NCI-H2196 treated with DMSO at 0.1 percent for 48 hours (cell line): ENCODE data around the gene ZNF682.
"Not testable (repeated sequence)": the region's sequence is repeated elsewhere in the genome, so short reads cannot be mapped to it uniquely, and the experiment has no call there.

Source experiments
- DNase-seq: peaks from one replicate; lab custom pipeline; 2025; ENCODE audit not compliant: unreplicated experiment; lab: John Stamatoyannopoulos, UW

The ZNF682 gene

DNA sequence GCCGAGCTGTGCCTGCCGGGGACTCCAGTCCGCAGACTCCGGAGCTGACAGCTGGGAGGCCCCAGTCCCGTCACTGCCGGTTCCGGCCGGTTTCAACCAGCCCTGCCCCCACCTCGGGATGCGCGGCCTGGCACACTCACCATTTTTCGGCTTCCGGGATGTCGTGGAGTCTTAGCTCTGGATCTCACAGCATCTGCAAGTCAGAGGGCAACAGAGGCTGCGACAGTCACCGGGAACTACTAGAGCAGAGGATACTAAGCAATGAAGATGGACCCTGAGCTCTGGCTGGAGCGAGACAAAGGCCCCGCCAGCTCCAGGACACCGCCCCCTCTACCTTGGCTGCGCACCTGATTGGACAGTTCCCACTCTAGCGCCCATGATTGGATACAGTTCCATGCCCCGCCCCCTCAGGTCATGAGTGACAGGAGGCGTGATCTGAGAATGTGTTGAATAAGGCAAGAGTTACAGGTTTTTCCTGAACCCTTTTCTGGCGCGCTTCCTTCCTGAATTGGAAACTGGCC is at the start of gene ZNF682:
Gene ZNF682, minus strand, starts transcription at position 303 of the 521 bp plus-strand sequence. Its CDS starts 160 bp downstream, at position 143.
- DNase-seq: peak; percentile 92

DNA sequence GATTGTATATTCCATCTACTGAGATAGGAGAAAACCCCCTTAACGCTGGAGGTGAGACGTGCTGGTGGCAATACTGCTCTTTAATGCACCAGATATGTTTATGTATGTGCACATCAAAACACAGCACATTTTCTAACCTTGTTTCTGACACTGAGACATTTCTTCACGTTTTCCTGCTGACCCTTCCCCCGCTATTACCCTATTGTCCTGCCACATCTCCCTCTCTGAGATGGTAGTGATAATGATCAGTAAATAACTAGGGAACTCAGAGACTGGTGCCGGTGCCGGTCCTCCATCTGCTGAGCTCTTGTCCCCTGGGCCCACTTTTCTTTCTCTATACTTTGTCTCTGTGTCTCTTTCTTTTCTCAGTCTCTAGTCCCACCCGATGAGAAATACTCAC is 43.6 kb upstream of the ZNF682 start:
- DNase-seq: not testable (repeated sequence)

DNA sequence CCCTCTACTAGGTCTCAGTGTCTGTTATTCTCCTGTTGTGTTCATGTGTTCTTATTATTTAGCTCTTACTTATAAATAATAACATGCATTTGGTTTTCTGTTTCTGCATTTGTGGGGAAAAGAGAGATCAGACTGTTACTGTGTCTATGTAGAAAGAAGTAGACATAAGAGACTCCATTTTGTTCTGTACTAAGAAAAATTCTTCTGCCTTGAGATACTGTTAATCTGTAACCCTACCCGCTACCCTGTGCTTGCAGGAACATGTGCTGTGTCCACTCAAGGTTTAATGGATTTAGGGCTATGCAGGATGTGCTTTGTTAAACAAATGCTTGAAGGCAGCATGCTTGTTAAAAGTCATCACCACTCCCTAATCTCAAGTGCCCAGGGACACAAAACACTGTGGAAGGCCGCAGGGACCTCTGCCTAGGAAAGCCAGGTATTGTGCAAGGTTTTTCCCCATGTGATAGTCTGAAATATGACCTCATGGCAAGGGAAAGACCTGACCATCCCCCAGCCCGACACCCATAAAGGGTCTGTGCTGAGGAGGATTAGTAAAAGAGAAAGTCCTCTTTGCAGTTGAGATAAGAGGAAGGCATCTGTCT is 43.0 kb upstream of the ZNF682 start:
- DNase-seq: not testable (repeated sequence)

DNA sequence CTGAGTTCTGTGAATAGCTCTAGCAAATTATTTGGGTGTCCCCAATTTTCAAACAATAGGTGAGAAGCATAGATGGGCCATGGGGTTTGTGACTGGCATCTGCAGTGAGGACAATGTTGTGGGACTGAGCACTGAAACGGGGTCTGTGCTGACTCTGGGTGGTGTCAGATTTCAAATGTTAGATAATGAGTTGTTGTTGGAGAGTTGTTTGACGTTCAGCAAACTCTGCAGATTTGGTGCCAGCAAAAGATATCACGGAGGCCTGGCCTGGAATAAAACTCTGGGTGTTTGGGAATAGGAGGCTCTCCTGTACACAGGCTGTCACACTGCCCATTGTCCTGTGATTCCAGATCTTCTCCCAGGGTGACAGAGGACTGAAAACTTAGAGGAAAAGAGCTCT is 41.4 kb upstream of the ZNF682 start:
- no peak for DNase-seq

DNA sequence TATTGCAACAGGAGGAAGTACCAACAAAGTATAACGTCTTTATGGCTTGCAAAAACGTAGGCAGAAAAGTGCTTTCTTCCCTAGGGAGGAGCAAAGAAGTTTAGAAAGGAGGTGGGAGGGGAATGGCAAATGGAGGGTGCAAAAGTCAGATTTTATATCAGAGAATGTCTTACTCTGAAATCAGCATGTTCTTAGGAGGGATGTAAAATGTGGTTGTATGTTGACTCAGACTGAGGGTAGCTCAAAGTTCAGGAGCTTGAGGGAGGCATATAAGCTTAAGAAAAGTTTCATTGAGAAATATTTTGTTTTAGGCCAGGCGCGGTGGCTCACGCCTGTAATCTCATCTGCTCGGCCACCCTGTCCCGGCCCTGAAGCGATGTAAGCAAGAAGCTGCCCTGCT is 40.2 kb upstream of the ZNF682 start:
- DNase-seq: no peak

DNA sequence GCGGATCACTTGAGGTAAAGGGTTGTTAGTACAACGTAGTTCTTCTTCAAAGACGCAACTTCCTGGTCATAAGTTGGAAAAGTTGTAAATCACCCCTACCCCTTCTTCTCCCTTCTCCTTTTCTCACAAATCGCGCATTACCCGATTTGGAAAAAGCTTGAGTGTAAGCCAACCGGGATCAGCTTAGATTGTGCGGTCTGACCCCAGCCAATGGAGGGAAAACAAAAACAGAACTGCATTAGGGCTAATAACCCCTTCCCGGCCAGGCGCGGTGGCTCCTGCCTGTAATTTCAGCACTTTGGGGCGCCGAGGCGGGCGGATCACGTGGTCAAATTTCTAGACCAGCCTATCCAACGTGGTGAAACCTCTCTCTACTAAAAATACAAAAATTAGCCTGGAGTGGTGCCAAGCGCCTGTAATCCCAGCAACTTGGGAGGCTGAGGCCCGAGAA is 39.3 kb upstream of the ZNF682 start:
- no peak for DNase-seq

DNA sequence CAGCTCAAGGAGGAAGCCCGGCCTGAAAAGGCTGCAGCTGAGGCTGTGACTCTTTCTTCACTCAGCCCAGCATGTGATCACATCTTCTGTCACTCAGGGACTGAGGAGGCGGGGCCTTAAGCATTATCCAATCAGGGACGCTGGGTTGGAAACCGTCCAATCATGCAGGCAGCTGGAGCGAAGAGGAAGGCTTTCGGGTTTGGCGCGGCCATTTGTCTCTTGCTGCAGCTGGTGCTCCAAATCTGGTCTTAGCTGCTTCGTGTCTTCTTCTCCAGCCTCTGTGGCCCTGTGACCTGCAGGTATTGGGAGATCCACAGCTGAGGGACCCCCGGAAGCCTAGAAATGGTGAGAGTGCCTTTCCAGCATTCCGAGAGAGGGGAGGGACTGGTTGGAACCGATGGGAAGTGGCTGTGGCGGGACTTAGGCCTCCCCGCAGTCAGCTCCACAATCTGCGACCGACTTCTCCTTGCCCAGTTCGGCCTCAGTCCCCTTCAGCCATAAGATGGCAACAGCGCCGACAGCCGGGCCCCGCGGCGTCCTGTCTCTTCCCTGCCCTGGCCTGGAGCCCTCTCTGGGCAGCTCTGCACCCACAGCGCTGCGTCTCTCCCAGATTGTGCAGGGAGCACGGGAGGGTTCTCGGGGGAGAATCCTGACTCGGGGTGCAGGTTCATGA is 38.6 kb upstream of the ZNF682 start, which contains the start of gene ZNF90:
Gene ZNF90, plus strand, starts transcription at position 210 of the 673 bp plus-strand sequence. Its CDS starts 133 bp downstream, at position 343.
- no peak for DNase-seq

DNA sequence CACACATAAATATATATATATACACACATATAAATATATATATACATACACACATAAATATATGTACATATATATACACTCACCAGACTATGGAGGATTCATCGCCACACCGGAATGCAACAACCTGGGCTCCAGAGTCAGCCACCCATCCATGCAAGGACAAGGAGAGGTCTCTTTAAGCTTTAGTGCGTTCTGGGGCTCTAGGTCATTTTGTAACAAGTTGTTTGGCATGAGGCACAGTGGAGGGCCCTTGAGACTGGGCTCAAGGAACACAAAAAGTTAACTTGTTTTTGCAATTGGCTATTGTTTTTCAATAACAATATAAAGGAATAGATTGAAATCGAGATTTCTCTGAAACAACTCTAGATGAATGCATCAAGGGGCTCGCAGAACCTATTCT is 33.6 kb upstream of the ZNF682 start:
- no peak for DNase-seq

DNA sequence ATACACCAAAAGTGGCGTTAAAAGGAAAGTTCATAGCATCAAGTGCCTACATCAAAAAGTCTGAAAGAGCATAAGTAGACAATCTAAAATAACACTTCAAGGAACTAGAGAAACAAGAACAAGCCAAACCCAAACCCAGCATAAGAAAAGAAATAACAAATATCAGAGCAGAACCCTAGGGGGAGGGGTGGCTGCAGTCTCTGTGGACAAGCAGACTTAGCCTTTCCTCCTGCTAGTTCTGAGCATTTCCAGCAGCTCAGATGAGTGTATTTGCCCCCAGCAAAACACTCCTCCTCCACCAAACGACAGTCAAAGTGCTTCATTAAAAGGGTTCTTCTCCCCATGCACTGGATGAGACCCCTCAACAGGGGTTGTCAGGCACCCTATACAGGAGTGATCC is 31.4 kb upstream of the ZNF682 start:
- no peak for DNase-seq

DNA sequence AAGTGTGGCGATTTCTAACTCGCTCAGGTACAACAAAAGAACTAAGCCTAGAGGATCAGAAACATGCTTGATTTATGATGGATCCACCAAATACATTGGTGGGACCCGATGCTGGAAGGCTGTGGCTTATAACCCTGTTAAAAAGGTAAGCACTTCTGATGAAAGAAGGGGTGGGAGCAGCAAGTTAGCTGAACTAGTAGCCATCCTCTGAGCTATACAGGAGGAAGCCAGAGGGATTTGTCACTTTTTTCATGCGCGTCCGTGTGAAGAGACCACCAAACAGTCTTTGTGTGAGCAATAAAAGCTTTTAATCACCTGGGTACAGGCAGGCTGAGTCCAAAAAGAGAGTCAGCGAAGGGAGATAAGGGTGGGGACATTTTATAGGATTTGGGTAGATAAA is 29.3 kb upstream of the ZNF682 start:
- DNase-seq: not testable (repeated sequence)

DNA sequence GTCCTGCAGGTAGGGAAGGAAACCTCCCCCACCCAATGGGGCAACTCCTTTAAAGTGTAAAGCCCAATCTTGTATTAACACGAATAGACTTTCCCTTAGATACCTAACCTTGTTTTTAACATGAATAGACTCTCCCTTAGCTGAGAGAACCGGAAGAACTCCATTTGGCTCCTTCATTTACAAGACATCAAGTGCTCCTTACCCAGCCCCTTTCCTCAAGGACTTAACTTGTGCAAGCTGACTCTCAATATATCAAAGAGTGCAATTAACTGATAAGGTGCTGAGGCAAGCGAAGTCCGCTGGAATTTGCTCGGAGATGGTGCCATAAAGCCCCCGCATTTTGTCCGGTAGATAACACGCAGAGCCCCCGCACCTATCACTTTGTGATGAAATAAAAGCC is 28.6 kb upstream of the ZNF682 start:
- DNase-seq: no peak

DNA sequence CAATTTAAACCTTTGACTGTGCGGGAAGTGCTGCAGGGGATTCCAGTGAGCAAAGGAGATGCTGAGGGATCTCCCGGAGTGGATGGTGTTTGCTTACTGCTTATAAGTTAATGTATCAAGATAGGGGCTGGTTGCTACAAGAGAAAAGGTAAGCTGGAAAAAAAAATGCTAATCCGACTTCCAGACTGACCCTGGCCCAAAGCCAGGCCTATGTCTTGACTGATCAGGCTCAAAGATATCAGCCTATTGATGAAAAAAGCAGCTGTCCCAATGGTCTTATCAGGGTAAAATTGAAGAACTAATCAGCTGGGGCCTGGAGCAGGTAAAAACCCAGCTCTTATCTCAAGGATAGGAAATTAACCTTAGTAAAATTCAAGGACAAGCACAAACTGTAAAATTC is 27.6 kb upstream of the ZNF682 start:
- no peak for DNase-seq

DNA sequence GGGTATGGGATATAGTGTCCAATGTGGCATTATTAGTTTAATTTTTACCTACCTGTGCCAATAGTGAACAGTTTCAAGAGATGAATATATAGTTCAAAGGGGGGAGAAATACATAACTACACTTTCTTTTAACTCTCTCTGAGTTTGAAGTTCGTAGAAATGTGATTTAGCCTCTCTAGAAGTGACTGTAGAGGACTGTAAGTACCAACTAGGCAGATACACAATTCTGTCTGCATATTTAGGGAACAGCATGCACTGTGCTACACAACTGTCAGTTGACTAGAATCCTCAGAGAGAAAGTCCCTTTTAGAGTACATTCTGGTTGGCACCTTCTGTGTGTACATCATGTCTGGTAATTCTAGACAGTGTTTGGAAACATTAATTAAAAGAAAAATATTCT is 21.0 kb upstream of the ZNF682 start:
- no peak for DNase-seq

DNA sequence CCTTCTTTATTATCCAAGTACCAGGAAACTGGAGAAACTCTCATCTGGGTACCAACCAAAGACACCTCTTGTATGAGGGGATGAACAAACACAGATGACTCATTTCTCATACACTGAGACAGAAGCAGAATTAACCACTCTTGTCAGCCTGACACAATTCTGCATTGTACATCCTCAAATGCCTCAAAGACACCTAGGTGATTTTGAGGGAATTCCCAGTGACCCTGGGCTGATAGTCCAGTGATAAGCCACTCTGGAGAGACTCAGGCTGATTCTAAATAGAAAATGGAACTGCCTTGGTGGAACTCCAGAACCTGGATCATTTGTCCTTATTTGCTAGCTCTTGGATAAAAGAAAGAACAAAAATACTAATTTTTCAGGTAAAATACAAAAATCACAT is 19.4 kb upstream of the ZNF682 start:
- not testable (repeated sequence) for DNase-seq

DNA sequence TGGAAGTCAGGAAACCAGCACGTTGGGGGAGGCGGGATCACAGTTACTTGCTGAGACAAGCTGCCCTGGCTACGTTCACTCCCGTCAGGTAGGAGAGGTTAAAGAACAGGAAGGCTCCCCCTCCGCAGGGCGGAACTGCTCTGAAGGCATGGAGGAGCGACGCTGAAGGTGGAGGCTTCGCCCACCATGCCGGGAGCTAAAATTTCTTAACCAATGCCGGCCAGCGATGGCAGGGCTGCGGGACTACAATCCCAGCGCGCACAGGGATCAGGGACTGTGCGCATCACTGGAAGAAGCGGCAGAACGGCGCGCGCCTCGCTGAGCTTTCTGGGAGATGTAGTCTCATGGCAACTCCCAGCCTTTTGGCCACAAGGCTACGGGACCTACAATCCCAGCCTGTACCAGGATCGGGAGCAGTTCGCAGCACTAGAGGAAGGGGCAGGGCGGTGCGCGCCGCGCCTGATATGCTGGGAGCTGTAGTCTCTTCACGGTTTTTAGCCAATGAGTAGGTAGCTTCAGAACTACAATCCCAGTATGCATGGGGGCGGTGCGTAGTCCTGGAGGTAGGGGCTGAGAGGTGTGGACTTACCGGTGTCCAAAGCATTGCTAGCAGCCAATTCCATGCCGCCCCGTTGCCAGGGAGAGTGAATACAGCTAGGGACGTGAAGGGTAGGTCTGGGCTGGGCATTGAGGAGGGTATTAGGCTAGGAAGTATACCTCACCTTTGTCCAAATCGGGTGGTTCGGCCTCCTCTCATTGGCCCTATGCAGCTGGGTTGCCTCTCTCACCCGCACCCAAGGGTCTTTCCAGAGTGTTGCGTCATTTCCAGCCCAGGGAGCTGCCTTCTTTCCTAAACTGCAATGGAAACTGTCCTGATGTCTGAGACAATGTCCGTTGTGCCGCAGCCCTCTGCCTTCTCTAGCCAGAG is 12.8 kb upstream of the ZNF682 start:
- DNase-seq: peak; percentile 87

DNA sequence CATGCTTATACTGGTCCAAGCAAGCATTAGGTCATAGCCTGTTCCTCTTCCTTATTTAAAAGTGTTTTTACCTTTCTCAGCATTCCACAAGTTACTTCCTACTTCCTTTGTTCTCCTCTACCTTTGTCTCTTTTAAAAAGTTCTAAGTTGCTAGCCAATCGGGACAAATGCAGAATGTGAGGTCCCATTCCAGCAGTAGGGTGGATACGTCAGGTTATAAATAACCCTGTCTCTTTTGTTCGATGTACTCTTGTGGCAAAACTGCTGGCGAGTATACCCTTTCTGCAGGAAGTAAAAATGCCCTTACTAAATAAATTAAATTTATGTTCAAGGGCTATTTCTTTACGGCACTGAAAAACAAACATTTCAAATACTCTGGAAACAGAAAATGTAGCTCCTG is 6.4 kb upstream of the ZNF682 start:
- DNase-seq: not testable (repeated sequence)

DNA sequence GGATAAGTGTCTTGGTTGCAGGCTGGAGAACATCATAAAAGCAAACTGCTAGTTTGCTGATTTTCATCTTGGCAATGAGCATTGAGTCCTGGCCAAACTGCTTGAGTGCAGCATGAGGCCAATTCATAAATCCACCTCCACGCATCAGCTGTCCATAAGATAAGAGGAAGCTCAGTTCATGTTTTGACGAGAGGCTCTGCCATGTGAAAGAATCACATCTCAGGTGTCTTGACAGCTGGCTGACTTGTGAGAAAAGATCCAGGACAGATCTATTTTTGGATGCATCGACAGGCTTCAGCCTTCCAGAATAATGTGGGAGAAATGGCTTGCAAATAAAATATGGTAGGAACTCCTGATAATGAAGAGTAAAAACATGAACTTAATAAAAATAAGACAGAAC is 5.4 kb upstream of the ZNF682 start:
- DNase-seq: no peak

DNA sequence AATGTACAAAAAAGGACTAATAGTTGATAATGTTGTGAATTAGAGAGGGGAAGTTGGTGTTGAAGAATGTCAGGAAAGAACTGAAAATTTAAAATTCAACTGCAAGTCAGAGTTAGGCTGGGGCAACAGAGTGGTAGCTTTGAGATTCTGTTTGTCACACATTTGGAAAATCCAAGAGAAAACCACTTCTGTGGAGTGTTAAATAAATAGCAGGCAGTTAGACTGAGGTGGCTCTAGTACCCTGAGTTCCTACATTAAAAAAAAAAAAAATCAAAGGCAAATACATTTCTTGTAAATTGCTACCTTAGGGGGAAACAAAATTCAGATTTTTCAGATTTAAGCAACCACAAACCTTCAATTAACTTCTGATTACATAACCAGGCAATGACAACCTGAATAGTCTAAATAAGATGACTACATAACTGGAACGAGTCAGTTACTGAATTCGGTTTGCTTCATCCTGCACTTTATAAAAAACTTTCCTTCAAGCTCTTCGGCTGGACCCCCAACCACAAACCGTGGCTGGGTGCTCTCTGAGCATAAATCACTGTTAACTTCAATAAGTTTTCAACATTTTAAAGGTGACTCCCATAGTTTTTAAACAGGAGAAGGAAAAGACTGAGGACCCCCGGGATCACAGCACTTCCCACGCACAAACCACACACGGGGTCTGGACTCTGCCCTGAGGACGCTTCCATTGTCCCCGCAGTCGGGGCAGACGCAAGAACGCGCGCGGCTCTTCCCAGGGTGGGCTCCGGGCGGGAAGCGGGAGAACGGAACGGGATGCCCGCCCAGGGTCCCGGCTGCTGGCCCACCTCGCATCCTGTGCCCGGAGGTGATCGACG is 725 bp downstream of the ZNF682 start:
- no peak for DNase-seq

DNA sequence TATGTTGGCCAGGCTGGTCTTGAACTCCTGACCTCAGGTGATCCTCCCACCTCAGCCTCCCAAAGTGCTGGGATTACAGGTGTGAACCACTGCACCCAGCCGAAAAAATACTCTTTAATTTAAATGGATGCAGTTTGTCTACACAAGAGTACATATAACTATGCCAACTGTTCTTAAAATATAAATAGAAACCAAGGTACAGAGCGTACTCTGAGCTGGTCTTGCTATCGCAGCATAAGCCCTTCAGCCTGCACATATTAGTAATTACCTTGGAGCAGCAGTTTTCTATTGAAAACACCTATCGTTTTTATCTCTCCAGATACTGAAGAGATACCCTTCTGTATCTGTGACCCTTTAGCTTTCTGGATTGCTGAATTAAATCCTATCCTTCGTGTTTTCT is 3.4 kb downstream of the ZNF682 start:
- DNase-seq: no peak

DNA sequence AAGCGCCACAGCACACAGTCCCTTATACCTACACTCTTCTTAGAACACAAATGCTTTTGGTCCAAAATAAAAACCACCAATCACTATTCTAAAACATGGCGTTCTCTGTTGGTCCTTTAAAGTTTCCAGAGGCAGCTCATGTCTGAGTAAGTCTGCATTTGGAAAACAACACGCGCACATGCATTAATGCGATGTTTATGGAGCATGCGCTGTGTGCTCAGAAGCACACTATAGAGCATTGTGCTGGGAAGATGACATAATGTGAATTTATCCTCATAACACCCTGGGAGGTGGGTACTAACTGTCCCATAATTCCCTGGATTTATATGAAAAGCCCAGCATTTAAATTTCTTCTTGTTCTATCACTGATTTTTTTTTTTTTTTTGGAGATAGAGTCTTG is 10.7 kb downstream of the ZNF682 start:
- DNase-seq: no peak

DNA sequence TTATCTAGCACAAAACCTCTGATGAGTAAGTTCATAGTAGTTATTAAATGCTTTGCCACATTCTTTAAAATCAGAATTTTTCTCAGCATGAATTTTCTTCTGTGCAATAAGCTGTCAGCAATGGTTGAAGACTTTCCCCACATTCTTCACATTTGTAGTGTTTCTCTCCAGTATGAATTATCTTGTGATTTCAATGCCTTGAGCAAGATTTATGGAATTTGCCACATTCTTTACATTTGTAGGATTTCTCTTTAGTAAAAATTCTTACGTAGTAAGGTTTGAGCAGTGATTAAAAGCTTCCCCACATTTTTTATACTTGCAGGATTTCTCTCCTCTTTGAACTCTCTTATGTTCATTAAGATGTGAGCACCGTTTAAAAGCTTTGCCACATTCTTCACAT is 33.6 kb downstream of the ZNF682 start:
- DNase-seq: no peak
